Esophagus muscularis mucosa (tissue), 3 donors: ENCODE measurements around the gene CORO7.

Experiments
- CTCF ChIP-seq, 3 experiments: fragments of 200-600 bp in 2 of 3; fragments of 450-650 bp in 1 of 3; sonication (generic) in 2 of 3; IDR thresholded peaks; one replicate each; pipeline ENCODE4 v1.5.1; 2017 to 2019; ENCODE audit warnings: antibody characterized with exemption in 3 of 3, mild to moderate bottlenecking in 2 of 3, moderate library complexity in 1 of 3
- POLR2A ChIP-seq: fragments of 450-650 bp; IDR thresholded peaks from one replicate; pipeline ENCODE4 v1.6.1; 2017; ENCODE audit warnings: antibody characterized with exemption, moderate library complexity, mild to moderate bottlenecking, low read depth

- TF ChIP-seq CTCF (IDR thresholded peaks at IDR 0.05) (no peak), POLR2A (no peak)
Measured at GRCh38 chr16:4323845-4324488, 92.4 kb downstream of the CORO7 start.
